GM18870 (cell line): Measurements from ENCODE around the gene NFIL3.

Experiments used
- ATAC-seq: cut with Tn5 transposase; IDR thresholded peaks from one replicate; pipeline ENCODE4 v1.9.1; 2021; ENCODE audit warnings: moderate library complexity; ENCODE audit not compliant: unreplicated experiment

The NFIL3 gene

GRCh38 chr9:91361291-91362050, 62.2 kb downstream of the NFIL3 start, which contains the start of gene AUH:
AUH (minus strand) TSS chr9:91361918; CDS start chr9:91361889, 29 bp downstream.
- peak; percentile 44 for ATAC-seq

GRCh38 chr9:91360551-91361290, 62.9 kb downstream of the NFIL3 start:
- no peak for ATAC-seq

GRCh38 chr9:91359734-91360470, 63.7 kb downstream of the NFIL3 start:
- ATAC-seq: no peak

- ATAC-seq: no peak
Measured at GRCh38 chr9:91359083-91359482, 64.5 kb downstream of the NFIL3 start.
